Activated CD4-positive, alpha-beta T cell treated with anti-CD3 and anti-CD28 coated beads for 36 hours (primary cell): ENCODE data around the gene CD7. TPM values are rescaled to one million over a fixed set of nuclear protein-coding genes. Genes with fewer than 3 reads are reported as not detected.
A peak's percentile ranks its signal among the peaks of the same experiment; 100 is the strongest.
"Not testable (repeated sequence)": the region's sequence is repeated elsewhere in the genome, so short reads cannot be mapped to it uniquely, and the experiment has no call there.

Experiments used
- ATAC-seq: fragments of 200-7000 bp; cut with Tn5 transposase; one replicate; pipeline ENCODE4 v1.10.0; 2021; ENCODE audit warnings: mild to moderate bottlenecking, moderate library complexity
- CTCF ChIA-PET: fragments of 350-600 bp; sonication (Branson Sonifier 250); formaldehyde crosslinking; loops from one replicate; lab custom pipeline; 2021; ENCODE audit warnings: antibody characterized with exemption; lab: Charles Lee
- POLR2A ChIA-PET: fragments of 350-600 bp; sonication (Branson Sonifier 250); formaldehyde crosslinking; loops from one replicate; lab custom pipeline; 2021; ENCODE audit warnings: antibody characterized with exemption, inconsistent platforms; lab: Charles Lee
- DNase-seq: peaks from one replicate; pipeline ENCODE4 v3.0.0-alpha.2; 2020
- H3K27ac Mint-ChIP-seq: one replicate; pipeline ENCODE4 v1.8.0; 2021; ENCODE audit warnings: mixed read lengths
- H3K27me3 Mint-ChIP-seq: one replicate; pipeline ENCODE4 v1.8.0; 2021; ENCODE audit warnings: mixed read lengths
- H3K36me3 Mint-ChIP-seq: one replicate; pipeline ENCODE4 v1.8.0; 2021; ENCODE audit warnings: low read depth, mixed read lengths
- H3K4me1 Mint-ChIP-seq: one replicate; pipeline ENCODE4 v1.8.0; 2021; ENCODE audit warnings: mixed read lengths
- H3K4me3 Mint-ChIP-seq: one replicate; pipeline ENCODE4 v1.8.0; 2021; ENCODE audit warnings: mild to moderate bottlenecking, moderate library complexity, mixed read lengths
- H3K9me3 Mint-ChIP-seq: one replicate; pipeline ENCODE4 v1.8.0; 2021; ENCODE audit warnings: low read depth, mixed read lengths
- intact Hi-C, 2 experiments: fragments of 100-400 bp; cut with DNase I in 1 of 2; cut with micrococcal nuclease in 1 of 2; formaldehyde crosslinking; loops; one replicate each; pipeline versions ENCODE4 v1.14.2 to v1.15.1; 2022 to 2024; cut with DNase I, micrococcal nuclease
- total RNA-seq, 2 experiments: library from RNA; stranded (reverse); gene quantifications; one replicate each; pipeline ENCODE4 v1.2.3, GENCODE V29; 2021

Gene CD7
- 100 to 1,000 TPM; 614 to 725 TPM for total RNA-seq

DNA sequence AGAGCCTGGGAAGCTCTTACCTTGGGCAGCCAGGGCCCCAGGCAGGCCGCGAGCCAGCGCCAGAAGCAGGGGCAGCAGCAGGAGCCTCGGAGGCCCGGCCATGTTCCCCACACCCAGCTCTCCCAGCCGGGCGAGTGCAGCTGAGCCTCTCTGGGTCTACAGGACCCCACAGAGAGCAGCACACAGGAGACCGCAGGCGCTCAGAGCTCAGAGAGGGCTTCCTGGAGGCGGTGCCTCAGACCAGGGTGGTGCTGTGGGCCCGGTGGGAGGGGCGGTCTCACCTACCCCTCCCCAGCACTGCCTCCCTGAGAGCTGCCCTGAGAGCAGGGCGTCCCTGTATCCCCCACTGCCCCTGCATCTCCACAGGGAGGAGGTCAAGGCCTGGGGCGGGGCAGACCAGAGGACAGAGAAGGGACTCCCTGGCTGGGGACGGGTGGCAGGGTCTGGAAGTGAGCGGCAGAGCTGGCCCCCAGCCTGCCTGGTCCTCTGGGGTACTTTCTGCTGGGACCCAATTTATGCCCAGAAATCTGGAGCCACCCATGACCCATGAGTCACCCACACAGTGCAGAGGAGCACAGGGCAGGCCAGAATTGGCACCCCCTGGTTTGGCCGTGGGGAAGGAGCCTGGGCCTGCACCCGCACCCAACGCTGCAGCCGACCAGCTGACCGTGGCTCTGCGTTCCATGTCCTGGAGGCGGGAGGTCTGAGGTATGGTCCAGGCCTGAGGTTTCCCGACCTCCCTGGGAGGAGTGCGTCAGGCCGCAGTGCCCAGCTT lies at the start of gene CD7:
TSS of gene CD7 (minus strand) at position 215 of the 775 bp plus-strand sequence. CDS start at position 102, 113 bp downstream.
- intact Hi-C loops, result loop anchor here in 1 of 2 experiments (2.0 kb wide), 1 partner anchor 79 kb away; no protein-coding TSS in a partner anchor
- CTCF ChIA-PET, result interaction anchor here (0.5 to 2.1 kb wide), 11 partner anchors 11 to 111 kb away, joined by 3 to 7 read pairs (median 3); no protein-coding TSS in a partner anchor
- H3K27me3 Mint-ChIP-seq, result no peaks in the 10 kb centered on the region
- POLR2A ChIA-PET, result interaction anchor here (1.2 to 2.7 kb wide), 5 partner anchors 9 to 35 kb away, joined by 4 to 94 read pairs (median 10); no protein-coding TSS in a partner anchor
- H3K9me3 Mint-ChIP-seq, result no peaks in the 10 kb centered on the region
- H3K36me3 Mint-ChIP-seq, result peaks cover 47% of the 10 kb centered on the region
- H3K27ac Mint-ChIP-seq, result peak within 1 kb of the TSS; percentile 98
- ATAC-seq (peak; percentile 74), DNase-seq (peak; percentile 85)
- H3K4me3 Mint-ChIP-seq, result no peak within 1 kb of the TSS
- peaks cover 8% of the 10 kb centered on the region for H3K4me1 Mint-ChIP-seq

DNA sequence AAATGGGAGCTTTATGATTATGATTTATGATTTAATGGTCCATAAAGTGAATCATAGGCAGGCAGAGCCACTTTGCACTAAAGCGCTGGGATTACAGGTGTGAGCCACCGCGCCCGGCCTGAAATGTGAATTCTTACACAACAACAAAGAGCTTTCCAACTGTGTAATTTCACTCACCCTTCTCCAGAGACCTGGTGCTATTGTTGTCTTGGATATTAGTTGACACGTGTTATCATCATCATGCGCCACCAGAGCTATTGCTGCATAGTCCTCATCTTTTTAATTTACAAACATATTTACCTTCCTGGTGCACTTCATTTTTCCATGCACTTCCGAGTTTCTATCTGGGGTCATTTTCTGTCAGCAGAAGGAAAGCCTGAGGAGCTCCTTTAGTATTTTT lies 49.3 kb upstream of the CD7 start:
- Mint-ChIP-seq H3K27me3 (peaks cover 21% of the 10 kb centered on the region), H3K9me3 (no peaks in the 10 kb centered on the region), H3K36me3 (no peaks in the 10 kb centered on the region), H3K4me3 (no peak overlapping the region), H3K4me1 (peaks cover 8% of the 10 kb centered on the region), H3K27ac (no peak overlapping the region)
- intact Hi-C loops, result no loop called here
- CTCF ChIA-PET, result interaction anchor here (0.7 to 1.5 kb wide), 3 partner anchors 14 to 259 kb away, joined by 3 read pairs; no protein-coding TSS in a partner anchor
- DNase-seq, result no peak
- ATAC-seq, result no peak
- POLR2A ChIA-PET, result interaction anchor here (0.6 to 0.7 kb wide), 2 partner anchors 199 to 201 kb away, joined by 4 to 6 read pairs; no protein-coding TSS in a partner anchor

DNA sequence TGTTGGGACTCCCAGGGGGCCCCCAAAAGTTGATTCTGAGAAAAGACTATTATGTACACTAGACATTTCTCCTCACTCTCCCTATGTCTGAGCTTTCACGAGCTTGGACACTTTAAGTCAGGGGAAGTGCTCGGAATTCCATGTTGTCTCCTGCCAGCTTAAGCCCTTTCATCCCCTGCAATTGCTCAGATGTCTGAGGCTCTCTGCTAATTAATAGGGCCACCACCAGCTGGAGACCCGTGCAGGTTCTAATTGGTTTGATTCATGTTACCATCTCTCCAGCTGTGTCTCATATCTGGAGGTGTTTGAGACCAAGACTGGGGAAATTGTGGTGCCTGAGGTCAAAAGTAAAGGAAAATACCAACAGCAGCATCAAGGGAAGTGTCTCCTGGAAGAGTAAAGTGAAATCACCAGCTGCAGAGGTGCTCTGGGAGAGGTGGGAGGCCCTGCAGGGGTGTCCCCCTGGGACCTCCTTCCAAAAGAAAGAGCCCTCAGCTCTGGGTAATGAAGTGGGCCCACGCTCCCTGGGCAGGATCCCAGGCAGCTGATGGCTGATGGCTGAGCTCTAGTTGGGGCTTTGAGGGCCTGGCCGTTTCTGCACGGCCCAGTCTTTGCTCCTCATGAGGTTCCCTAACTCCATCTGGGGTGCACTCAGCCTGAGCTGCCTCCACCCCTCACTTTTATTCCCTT lies 48.3 kb upstream of the CD7 start:
- Mint-ChIP-seq H3K27me3 (peaks cover 15% of the 10 kb centered on the region), H3K9me3 (no peaks in the 10 kb centered on the region), H3K4me3 (no peak overlapping the region), H3K36me3 (no peaks in the 10 kb centered on the region), H3K4me1 (peaks cover 4% of the 10 kb centered on the region), H3K27ac (no peak overlapping the region)
- ChIA-PET CTCF (interaction anchor here (0.6 to 1.5 kb wide), 4 partner anchors 13 to 85 kb away, joined by 3 read pairs; no protein-coding TSS in a partner anchor), POLR2A (no interaction called here)
- no peak for ATAC-seq
- intact Hi-C loops, result no loop called here
- no peak for DNase-seq

DNA sequence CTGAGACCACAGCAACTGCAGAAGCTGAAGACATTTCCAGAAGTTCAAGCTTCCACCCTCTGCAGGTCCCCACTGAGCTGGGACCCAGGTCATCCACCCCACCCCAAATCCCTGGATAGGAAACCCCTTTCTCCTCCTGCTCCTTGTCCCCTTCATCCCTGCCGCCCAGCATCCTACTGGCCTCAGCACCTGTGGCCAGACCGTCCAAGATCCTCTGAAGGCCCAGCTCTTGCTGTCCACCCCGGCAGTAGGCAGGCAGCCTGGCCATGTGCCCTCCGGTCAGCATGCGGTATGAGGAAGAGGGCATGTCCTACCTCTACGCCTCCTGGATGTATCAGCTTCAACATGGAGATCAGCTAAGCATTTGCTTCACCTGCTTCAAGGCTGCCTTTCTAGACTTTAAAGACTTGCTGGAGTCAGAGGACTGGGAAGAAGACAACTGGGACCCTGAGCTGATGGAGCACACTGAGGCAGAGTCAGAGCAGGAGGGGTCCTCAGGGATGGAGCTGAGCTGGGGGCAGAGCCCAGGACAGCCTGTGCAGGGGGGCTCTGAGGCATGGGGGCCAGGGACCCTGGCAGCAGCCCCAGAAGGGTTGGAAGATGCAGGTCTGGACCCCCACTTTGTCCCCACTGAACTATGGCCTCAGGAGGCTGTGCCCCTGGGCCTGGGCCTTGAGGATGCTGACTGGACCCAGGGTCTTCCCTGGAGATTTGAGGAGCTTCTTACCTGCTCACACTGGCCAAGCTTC lies 44.7 kb upstream of the CD7 start:
- peak overlapping the region; percentile 37 for H3K27ac Mint-ChIP-seq
- H3K4me3 Mint-ChIP-seq, result no peak overlapping the region
- peaks cover 3% of the 10 kb centered on the region for H3K9me3 Mint-ChIP-seq
- intact Hi-C loops, result no loop called here
- ATAC-seq (no peak), DNase-seq (no peak)
- ChIA-PET CTCF (interaction anchor here (0.6 to 1.0 kb wide), 3 partner anchors 18 to 256 kb away, joined by 3 read pairs; no protein-coding TSS in a partner anchor), POLR2A (interaction anchor here (0.5 kb wide), 1 partner anchor 176 kb away, joined by 4 read pairs; no protein-coding TSS in a partner anchor)
- H3K36me3 Mint-ChIP-seq, result no peaks in the 10 kb centered on the region
- H3K4me1 Mint-ChIP-seq, result peaks cover 8% of the 10 kb centered on the region
- H3K27me3 Mint-ChIP-seq, result peaks cover 8% of the 10 kb centered on the region

DNA sequence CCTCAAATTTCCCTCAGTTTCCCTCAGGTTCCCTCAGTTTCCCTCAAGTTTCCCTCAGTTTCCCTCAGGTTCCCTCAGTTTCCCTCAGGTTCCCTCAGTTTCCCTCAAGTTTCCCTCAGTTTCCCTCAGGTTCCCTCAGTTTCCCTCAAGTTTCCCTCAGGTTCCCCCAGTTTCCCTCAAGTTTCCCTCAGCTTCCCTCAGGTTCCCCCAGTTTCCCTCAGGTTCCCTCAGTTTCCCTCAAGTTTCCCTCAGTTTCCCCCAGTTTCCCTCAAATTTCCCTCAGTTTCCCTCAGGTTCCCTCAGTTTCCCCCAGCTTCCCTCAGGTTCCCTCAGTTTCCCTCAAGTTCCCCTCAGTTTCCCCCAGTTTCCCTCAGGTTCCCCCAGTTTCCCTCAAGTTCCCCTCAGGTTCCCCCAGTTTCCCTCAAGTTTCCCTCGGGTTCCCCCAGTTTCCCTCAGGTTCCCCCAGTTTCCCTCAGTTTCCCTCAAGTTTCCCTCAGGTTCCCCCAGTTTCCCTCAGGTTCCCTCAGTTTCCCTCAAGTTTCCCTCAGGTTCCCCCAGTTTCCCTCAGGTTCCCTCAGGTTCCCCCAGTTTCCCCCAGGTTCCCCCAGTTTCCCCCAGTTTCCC lies 42.2 kb upstream of the CD7 start:
- DNase-seq, H3K4me1 Mint-ChIP-seq, H3K27ac Mint-ChIP-seq, intact Hi-C loops, POLR2A ChIA-PET, H3K36me3 Mint-ChIP-seq, H3K9me3 Mint-ChIP-seq, ATAC-seq, H3K4me3 Mint-ChIP-seq: not testable (repeated sequence)
- CTCF ChIA-PET, result interaction anchor here (0.6 to 0.9 kb wide), 3 partner anchors 9 to 52 kb away, joined by 4 to 11 read pairs (median 4); no protein-coding TSS in a partner anchor
- H3K27me3 Mint-ChIP-seq, result peaks cover 12% of the 10 kb centered on the region

DNA sequence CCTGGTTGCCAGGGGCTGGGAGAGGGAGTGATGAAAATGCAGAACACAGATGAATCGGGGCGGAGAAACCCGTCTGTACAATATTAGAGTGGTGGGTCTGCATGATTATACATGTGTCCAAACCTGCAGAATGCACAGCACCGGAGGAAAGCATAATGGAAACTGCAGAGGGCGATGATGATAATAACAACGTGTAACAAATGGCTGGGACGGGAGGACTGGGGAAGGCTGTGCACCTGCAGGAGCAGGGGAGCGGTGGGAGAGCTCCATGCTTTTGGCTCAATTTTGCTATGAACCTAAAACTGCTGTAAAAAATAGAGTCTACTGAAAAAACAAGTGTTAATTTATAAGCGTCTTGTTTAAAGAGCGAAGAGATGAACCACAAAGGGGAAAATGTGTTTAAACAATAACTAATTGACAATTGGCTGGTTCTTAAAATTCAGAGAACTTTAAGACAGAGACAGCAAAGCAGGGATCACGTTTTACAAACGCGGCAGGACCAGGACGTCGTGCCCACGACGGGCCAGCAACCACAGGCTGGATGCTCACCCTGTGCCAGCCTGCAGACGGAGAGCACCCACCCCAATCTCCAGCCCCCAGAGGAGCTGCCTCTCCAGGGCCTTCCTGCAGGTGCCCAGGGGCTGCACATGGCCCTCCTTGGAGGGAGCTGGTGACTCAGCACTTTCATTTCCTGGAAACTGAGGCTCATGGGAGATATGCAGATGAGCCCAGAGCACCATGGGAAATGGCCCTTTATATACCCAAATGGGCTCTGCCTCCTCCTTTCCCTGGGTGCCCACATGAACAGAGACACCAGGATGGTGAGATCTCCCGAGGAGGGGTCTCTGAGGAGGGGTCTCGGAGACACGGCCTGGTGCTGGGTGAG lies 41.3 kb upstream of the CD7 start, which contains the start of gene TEX19:
TSS of gene TEX19 (plus strand) at position 783 of the 886 bp plus-strand sequence. CDS start 2,904 bp downstream, outside the sequence.
- H3K4me3 Mint-ChIP-seq, result no peak within 1 kb of the TSS
- ChIA-PET POLR2A (no interaction called here), CTCF (interaction anchor here (0.8 to 1.7 kb wide), 6 partner anchors 9 to 103 kb away, joined by 3 to 11 read pairs (median 4); no protein-coding TSS in a partner anchor)
- H3K27me3 Mint-ChIP-seq, result peaks cover 12% of the 10 kb centered on the region
- peak within 1 kb of the TSS; percentile 63 for H3K27ac Mint-ChIP-seq
- H3K4me1 Mint-ChIP-seq, result peaks cover 8% of the 10 kb centered on the region
- H3K9me3 Mint-ChIP-seq, result peaks cover 3% of the 10 kb centered on the region
- peak; percentile 40 for DNase-seq
- intact Hi-C loops, result no loop called here
- H3K36me3 Mint-ChIP-seq, result no peaks in the 10 kb centered on the region
- peak; percentile 87 for ATAC-seq

DNA sequence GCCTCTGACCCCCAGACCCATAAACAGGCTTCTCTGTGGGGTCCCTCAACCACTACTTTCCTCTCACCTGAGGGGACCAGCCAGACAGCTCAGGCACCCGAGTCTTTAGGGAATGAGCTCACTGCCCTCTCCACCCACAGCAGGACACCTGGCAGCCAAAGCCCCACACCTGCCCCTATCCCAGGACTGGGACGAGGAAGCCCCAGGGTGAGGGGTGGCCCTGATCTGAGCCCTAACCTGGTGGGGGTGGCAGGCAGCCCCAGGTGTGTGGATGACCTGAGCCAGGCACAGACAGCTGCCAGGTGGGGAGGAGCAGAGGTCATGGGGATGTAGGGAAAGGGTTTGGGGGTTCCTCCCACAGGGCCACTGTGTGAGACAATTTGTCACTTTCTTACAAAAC lies 40.0 kb upstream of the CD7 start:
- no peak for DNase-seq
- Mint-ChIP-seq H3K4me1 (peaks cover 8% of the 10 kb centered on the region), H3K9me3 (peaks cover 3% of the 10 kb centered on the region)

DNA sequence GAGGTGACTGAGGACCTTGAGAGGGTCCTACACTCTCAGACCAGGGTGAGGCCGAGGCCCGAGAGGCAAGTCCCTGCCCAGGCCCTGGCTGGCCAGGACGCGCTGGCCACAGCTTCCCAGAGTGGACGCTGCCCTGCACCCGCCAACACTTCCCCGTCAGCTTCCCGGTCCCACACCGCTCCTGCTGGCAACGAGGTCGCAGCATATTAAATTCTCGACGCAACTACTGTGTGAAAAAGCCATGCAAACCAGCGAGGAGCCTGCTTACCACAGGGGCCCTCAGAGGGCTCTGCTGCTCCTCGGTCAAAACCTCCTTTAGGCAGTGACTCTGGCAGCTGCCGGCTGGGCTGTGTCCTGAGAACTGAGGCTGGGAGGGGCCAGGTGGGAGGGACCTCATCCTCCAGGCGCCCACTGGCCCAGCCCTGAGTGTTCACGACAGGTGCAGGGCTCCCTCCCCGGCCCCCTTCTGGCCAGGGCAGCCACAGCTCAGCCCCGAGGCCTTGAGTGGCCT lies 39.5 kb upstream of the CD7 start:
- Mint-ChIP-seq H3K9me3 (peaks cover 3% of the 10 kb centered on the region), H3K27ac (no peak overlapping the region), H3K27me3 (peaks cover 12% of the 10 kb centered on the region), H3K36me3 (no peaks in the 10 kb centered on the region), H3K4me3 (no peak overlapping the region), H3K4me1 (peaks cover 8% of the 10 kb centered on the region)
- POLR2A ChIA-PET, result interaction anchor here (1.3 kb wide), 1 partner anchor 11 kb away, joined by 3 read pairs; no protein-coding TSS in a partner anchor
- CTCF ChIA-PET, result interaction anchor here (1.7 kb wide), 1 partner anchor 13 kb away, joined by 5 read pairs; no protein-coding TSS in a partner anchor
- intact Hi-C loops, result no loop called here
- peak; percentile 5 for DNase-seq
- ATAC-seq, result no peak

More for the DNA sequence above, 40.0 kb upstream of the CD7 start:
- intact Hi-C loops, result no loop called here
- H3K27me3 Mint-ChIP-seq, result peaks cover 12% of the 10 kb centered on the region
- H3K4me3 Mint-ChIP-seq, result no peak overlapping the region
- no peak for ATAC-seq
- H3K36me3 Mint-ChIP-seq, result no peaks in the 10 kb centered on the region
- ChIA-PET POLR2A (no interaction called here), CTCF (interaction anchor here (1.1 to 1.7 kb wide), 2 partner anchors 13 to 65 kb away, joined by 3 to 5 read pairs; no protein-coding TSS in a partner anchor)
- H3K27ac Mint-ChIP-seq, result no peak overlapping the region

DNA sequence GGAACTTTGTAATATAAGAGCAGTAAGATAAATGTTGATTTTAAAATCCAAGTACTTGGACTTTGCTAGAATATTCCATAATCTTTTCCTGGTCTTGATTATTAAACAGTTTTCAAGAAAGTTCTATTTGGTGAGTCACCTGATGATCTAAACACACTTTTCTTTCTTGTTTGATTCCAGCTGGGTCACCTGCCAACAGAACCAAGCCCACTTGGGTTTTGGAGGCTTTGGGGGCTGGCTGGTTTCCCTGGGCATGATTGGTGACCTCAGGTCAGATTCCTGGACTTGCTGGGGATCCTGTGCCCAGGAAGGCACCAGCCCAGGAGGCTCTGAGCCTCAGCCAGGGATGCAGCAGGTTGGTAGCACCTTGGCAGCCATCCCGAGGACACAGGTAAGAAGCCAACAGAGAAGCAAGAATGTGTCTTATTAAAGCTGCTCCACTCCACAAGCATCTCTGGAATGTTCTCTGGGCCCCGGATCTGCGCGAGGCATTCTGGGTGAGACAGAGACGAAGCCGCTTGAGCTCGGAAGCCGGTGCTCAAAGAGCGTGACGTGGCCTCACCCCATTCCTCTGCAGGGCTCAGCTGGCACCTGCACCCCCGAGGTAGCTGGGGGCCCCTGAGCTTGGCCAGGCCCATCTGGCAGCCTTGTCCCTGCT lies 38.5 kb upstream of the CD7 start:
- ChIA-PET POLR2A (interaction anchor here (1.3 kb wide), 1 partner anchor 10 kb away, joined by 3 read pairs; no protein-coding TSS in a partner anchor), CTCF (no interaction called here)
- H3K27ac Mint-ChIP-seq, result no peak overlapping the region
- no peak overlapping the region for H3K4me3 Mint-ChIP-seq
- H3K9me3 Mint-ChIP-seq, result peaks cover 3% of the 10 kb centered on the region
- DNase-seq (peak; percentile 2), ATAC-seq (no peak)
- H3K36me3 Mint-ChIP-seq, result no peaks in the 10 kb centered on the region
- intact Hi-C loops, result no loop called here
- peaks cover 12% of the 10 kb centered on the region for H3K27me3 Mint-ChIP-seq
- peaks cover 8% of the 10 kb centered on the region for H3K4me1 Mint-ChIP-seq
